ENCODE measurements around the gene GYPA.

GYPA gene

GRCh38 chr4:144174401-144175067, 34.0 kb upstream of the GYPA start:
- TF ChIP-seq FOXP2 (optimal IDR thresholded peaks at IDR 0.05; ENCODE audit: borderline replicate concordance, extremely low read depth, extremely low read length, insufficient read depth) (no peak), TAF1 (IDR thresholded peaks at IDR 0.05; ENCODE audit: borderline replicate concordance, insufficient read depth, low read length) (no peak)

- TF ChIP-seq FOXP2 (optimal IDR thresholded peaks at IDR 0.05; ENCODE audit: borderline replicate concordance, extremely low read depth, extremely low read length, insufficient read depth) (no peak), TAF1 (IDR thresholded peaks at IDR 0.05; ENCODE audit: borderline replicate concordance, insufficient read depth, low read length) (no peak), POLR2AphosphoS5 (IDR thresholded peaks at IDR 0.05; ENCODE audit: low read depth, low read length) (no peak), REST (IDR thresholded peaks at IDR 0.05; ENCODE audit: insufficient read depth in 1 of 2, low read depth in 2 of 2, low read length in 2 of 2) (no peak)
Measured at GRCh38 chr4:144171697-144172096, 31.2 kb upstream of the GYPA start.

GRCh38 chr4:144169211-144169610, 28.7 kb upstream of the GYPA start:
- no peak for TF ChIP-seq SIN3A (IDR thresholded peaks at IDR 0.05; ENCODE audit: borderline replicate concordance, insufficient read depth, low read length)
- TF ChIP-seq REST (IDR thresholded peaks at IDR 0.05; ENCODE audit: insufficient read depth in 1 of 2, low read depth in 2 of 2, low read length in 2 of 2): no peak

GRCh38 chr4:144154044-144154443, 13.5 kb upstream of the GYPA start:
- TF ChIP-seq FOXP2 (optimal IDR thresholded peaks at IDR 0.05; ENCODE audit: borderline replicate concordance, extremely low read depth, extremely low read length, insufficient read depth) (no peak), TAF1 (IDR thresholded peaks at IDR 0.05; ENCODE audit: borderline replicate concordance, insufficient read depth, low read length) (no peak), POLR2AphosphoS5 (IDR thresholded peaks at IDR 0.05; ENCODE audit: low read depth, low read length) (no peak), SIN3A (IDR thresholded peaks at IDR 0.05; ENCODE audit: borderline replicate concordance, insufficient read depth, low read length) (no peak), REST (IDR thresholded peaks at IDR 0.05; ENCODE audit: insufficient read depth in 1 of 2, low read depth in 2 of 2, low read length in 2 of 2) (no peak)

GRCh38 chr4:144141493-144141892, 975 bp upstream of the GYPA start:
- TF ChIP-seq REST (IDR thresholded peaks at IDR 0.05; ENCODE audit: insufficient read depth in 1 of 2, low read depth in 2 of 2, low read length in 2 of 2) (no peak), SIN3A (IDR thresholded peaks at IDR 0.05; ENCODE audit: borderline replicate concordance, insufficient read depth, low read length) (no peak), FOXP2 (optimal IDR thresholded peaks at IDR 0.05; ENCODE audit: borderline replicate concordance, extremely low read depth, extremely low read length, insufficient read depth) (no peak), TAF1 (IDR thresholded peaks at IDR 0.05; ENCODE audit: borderline replicate concordance, insufficient read depth, low read length) (no peak), POLR2AphosphoS5 (IDR thresholded peaks at IDR 0.05; ENCODE audit: low read depth, low read length) (no peak)

Measured in PFSK-1 (cell line).